HG03139 (cell line): Measurements from ENCODE around the gene HSPA1A.
"Not testable (repeated sequence)": the region's sequence is repeated elsewhere in the genome, so short reads cannot be mapped to it uniquely, and the experiment has no call there.

Experiments
- ATAC-seq: cut with Tn5 transposase; IDR thresholded peaks from one replicate; pipeline ENCODE4 v1.9.1; 2021; ENCODE audit not compliant: unreplicated experiment

HSPA1A gene

DNA sequence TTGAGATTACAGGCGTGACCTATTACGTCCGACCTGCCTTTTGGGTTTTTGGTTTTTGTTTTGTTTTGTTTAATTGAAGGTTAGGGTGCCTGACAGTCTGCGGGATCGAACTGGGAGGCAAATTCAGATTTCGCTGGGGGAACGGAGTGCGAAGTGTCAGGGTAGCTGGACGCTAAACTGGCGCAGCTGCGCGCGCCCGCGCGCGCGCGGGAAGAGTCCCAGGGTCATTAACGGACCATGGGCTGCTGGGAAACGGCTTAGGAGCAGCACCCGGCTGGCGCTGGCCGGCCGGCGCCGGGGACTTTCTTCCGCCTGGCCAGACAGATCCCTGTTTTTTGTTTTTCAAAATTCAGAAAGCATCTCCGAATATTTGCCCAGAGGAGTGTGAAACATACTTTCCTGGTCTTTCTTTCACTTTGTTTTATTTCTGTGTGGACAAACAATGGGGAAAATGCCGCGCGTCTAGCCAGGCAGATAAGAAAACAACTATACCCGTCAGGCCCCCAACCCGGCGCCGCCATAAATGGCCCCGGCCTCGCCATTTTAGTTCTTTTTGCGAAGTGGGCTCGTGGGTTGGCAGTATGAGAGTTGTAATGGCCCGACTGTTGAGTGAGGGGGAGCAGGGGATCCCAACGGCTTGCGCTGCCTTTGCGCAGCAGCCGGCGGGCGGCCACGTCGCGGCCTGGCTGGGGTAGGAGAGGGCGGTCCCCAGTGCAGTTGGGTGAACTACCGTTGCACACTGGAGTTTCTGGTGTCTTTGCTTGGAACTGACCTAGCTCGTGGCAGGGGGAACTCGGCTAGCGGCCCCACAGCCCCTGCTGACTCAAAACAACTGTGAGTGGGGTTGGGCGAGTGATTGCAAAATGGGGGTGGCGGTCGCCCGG is 19.3 kb downstream of the HSPA1A start:
- ATAC-seq = peak; percentile 37

DNA sequence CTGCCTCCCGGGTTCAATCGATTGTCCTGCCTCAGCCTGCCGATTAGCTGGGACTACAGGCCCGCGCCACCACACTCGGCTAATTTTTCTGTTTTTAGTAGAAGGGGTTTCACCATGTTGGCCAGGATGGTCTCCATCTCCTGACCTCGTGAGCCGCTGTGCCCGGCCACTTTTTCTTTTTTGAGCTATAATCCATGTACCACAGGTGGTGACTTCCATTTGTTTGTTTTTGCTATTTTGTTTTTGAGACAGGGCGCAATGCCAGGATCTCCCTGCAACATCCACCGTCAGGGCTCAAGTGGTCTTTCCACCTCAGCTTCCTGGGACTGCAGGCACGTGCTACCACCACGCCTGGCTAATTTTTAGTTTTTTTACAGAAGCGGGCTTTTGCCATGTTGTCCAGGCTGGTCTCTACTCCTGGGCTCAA is 20.7 kb downstream of the HSPA1A start:
- ATAC-seq = no peak

DNA sequence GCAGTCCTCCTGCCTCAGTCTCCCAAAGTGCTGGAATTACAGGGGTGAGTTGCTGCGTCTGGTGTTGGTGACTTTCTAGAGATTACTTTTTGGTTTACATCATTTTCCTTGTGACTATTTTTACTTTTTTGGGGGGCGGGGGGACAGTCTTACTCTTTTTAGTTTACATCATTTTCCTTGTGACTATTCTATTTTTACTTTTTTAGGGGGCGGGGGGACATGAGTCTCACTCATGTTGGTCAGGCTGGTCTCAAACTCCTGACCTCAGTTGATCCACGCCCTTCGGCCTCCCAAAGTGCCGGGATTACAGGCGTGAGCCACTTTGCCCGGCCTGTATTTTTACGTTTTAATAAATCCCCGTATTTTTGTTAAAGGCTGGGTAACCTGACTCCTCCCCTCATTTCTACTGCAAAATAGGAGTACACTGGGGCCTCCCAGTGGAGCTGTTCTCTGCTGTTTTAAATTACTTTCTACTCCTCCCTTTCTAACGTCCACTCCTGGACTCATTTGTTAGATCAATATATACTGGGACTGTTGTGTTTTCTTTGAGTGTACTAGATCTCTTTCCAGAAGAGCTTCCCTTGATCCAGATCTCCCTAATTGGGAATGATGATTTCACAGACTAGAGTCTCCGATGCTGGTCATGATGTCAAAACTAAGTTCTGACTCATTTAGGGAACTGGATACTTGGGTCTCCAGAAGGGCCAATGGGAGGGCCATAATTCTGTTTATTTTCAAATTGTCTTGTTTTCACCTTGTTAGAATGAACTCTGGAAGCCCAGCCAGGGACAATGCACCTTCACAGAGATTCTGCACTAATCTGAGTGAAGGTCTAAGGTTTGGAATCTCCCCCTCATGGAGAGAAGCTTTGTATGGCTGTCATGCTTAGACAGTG is 21.4 kb downstream of the HSPA1A start:
- no peak for ATAC-seq

DNA sequence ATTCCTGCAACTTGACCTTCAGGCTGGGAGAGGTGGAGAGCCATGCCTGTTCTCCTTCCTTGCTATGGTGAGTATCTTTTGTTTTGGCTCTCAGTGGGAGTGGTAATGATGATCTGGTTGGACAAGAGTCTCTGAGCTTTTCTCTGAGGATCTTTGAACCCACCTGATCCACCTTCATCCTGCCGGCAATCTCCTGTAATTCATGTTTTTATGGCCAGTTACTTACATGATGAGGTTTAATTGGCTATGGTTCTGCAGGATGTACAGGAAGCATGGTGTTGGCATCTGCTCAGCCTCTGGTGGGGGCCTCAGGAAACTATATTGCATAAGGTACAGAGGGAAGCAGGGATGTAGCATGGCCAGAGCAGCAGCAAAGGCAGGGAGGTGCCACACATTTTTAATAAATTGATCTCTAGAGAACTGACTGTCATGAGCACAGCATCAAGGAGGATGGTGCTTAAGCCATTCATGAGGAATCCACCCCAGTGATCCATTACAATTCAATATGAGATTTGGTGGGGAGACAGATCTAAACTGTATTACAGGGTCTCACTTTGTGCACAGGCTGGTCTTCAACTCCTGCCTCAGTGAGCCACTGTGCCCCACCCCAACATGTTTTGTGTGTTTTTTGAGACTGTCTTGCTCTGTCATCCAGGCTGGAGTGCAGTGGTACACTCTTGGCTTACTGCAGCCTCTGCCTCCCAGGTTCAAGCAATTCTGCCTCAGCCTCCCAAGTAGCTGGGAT is 22.2 kb downstream of the HSPA1A start:
- ATAC-seq = no peak

DNA sequence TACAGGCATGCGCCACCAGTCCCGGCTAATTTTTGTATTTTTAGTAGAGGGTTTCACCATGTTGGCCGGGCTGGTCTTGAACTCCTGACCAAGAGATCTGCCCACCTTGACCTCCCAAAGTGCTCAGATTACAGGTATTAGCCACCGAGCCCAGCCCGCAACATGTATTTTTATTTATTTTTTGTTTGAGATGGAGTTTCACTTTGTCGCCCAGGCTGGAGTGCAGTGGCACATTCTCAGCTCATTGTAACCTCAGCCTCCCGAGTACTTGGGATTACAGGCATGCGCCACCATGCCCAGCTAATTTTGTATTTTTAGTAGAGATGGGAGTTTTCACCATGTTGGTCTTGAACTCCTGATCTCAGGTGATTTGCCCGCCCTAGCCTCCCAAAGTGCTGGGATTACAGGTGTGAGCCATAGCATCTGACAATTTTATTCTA is 22.8 kb downstream of the HSPA1A start:
- ATAC-seq = not testable (repeated sequence)

DNA sequence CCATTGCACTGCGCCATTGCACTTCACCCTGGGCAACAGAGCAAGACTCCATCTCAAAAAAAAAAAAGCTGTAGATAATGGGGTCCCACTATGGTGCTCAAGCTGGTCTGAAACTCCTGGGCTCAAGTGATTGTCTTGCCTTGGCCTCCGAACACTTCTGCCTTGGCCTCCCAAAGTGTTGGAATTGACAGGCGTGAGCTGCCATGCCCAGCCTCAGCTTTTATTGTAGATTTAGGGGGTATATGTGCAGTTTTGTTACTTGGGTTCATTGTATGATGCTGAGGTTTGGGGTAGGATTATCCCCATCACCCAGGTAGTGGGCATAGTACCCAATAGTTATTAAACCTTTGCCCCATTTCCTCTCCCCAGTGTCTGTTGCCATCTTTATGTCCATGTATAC is 23.6 kb downstream of the HSPA1A start:
- ATAC-seq = no peak

DNA sequence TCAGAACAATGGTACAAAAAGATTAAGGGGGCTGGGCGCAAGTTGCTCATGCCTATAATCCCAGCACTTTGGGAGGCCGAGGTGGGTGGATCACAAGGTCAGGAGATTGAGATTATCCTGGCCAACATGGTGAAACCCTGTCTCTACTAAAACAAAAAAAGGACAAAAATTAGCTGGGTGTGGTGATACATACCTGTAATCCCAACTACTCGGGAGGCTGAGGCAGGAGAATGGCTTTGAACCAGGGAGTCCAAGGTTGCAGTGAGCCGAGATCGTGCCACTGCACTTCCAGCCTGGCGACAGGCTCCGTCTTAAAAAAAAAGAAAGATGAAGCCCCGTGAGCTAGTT is 24.4 kb downstream of the HSPA1A start:
- ATAC-seq = not testable (repeated sequence)

DNA sequence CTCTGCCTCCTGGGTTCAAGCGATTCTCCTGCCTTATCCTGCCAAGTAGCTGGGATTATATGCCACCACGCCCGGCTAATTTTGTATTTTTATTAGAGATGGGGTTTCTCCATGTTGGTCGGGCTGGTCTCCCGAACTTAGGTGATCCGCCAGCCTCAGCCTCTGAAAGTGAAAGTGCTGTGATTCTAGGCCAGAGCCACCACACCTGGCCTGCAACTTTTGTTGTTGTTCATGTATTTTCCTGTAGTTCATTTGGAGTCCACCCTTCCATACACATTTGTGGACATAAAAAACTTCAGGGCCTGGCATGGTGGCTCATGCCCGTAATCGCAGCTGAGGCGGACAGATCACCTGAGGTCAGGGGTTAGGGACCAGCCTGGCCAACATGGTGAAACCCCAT is 26.7 kb downstream of the HSPA1A start:
- no peak for ATAC-seq

DNA sequence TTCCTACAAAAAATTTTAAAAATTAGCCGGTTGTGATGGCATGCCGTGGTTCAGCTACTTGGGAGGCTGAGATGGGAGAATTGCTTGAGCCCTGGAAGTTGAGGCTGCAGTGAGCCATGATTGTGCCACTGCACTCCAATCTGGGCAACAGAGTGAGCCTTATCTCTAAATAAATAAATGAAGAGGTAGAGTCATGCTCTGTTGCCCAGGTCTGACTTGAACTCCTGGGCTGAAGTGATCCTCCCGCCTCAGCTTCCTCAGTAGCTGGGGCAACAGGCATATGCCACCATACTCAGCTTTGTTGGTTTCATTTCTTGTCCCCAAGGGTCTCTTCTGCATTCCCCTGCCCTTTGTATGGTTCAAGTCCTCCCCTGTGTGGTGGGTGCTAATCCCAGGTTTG is 29.2 kb downstream of the HSPA1A start:
- ATAC-seq = no peak

DNA sequence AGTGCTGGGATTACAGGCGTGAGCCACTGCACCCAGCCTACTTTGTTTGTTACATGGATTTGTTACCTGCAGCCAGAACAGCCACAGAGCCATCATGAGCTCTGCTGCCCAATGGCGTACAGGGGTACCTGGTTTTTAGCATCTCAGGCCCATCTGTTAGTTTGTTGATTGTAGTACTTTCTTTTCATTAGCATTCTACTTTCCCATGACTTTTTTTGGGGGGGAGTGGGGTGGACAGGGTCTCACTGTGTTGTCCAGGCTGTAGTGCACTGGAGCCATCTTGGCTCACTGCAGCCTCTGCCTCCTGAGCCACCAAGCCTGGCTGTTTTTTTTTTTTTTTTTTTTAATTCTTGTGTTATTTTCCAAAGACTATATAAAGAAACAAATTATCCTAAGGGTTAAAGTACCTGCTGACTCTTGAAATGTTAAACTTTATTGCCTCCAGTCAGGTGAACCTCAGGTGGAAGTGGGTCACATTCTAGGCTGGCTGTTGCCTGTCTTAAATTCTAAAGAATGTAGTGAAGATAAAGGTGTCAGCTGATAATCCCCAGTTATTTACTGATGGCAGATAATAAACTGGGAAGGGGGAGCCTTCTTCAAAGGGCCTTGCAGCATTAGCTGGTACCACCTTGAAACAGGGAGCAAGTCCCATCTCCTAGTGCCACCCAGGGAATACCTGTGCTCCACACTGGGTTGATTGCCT is 32.1 kb downstream of the HSPA1A start:
- no peak for ATAC-seq

DNA sequence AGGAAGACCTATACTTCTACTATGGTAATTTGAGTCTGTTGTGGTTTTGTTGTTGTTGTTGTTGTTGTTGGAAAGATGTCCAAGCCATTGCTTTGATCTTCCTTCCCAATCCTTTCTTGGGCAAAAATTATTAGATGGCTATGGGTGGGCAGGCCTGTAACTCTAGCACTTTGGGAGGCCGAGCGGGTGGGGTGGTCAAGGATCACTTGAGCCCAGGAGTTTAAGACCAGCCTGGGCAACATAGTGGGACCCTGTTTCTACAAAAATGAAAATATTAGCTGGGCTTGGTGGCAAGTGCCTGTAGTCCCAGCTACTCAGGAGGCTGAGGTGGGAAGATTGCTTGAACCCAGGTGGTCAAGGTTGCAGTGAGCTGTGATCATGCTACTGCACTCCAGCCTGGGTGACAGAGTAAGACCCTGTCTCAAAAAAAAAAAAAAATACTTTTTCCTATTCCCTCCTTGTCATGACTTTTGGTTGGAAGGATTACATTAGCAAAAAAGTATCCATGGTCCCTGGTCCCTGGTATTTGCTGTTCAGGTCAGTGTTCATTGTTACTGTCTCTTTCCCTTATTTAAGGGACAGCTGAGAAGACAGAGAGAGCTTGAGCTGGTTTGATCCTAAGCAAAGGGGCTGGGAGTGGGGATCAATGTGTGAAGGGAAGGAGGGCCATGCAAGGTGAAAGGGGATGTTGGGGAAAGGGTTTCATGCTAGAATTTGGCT is 35.6 kb downstream of the HSPA1A start:
- no peak for ATAC-seq

DNA sequence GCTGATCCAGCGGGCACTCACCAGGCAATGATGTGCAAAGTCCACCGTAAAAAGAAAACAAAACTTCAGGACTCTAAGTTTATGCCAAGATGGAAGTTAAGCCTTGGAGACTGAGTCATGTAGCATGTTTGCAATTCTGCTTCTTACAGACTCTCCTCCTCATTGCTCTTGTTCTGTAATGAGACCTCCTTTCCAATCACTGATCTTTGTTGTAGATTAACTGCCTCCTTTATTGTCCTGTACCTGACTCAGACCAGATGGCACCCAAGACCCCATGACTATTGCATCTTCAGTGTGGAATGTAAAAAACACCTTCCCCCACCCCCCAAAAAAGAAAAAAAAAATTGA is 36.1 kb downstream of the HSPA1A start:
- no peak for ATAC-seq

DNA sequence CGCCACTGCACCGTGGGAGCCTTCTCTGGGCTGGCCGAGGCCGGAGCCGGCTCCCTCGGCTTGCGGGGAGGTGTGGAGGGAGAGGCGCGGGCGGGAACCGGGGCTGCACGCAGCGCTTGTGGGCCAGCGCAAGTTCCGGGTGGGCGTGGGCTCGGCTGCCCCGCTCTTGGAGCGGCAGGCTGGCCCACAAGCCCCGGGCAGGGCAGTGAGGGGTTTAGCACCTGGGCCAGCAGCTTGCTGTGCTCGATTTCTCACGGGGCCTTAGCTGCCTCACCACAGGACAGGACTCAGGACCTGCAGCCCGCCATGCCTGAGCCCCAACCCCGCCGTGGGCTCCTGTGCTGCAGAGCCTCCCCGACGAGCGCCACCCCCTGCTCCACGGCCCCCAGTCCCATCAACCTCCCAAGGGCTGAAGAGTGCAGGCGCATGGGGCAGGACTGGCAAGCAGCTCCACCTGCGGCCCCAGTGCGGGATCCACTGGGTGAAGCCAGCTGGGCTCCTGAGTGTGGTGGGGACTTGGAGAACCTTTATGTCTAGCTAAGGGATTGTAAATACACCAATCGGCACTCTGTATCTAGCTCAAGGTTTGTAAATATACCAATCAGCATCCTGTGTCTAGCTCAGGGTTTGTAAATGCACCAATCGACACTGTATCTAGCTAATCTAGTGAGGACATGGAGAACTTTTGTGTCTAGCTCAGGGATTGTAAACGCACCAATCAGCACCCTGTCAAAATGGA is 36.8 kb downstream of the HSPA1A start:
- not testable (repeated sequence) for ATAC-seq

DNA sequence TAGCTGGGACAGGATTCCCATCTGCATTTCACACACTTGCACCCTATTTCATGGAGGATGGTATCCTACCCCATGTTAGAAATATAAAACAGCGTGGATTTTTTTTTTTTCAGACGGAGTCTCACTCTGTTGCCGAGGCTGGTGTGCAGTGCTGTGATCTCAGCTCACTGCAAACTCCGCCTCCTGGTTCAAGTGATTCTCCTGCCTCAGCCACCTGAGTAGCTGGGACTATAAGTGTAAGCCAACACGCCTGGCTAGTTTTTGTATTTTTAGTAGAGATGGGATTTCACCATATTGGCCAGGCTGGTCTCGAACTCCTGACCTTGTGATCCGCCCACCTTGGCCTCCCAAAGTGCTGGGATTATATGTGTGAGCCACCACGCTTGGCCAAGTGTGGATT is 42.4 kb downstream of the HSPA1A start:
- not testable (repeated sequence) for ATAC-seq

DNA sequence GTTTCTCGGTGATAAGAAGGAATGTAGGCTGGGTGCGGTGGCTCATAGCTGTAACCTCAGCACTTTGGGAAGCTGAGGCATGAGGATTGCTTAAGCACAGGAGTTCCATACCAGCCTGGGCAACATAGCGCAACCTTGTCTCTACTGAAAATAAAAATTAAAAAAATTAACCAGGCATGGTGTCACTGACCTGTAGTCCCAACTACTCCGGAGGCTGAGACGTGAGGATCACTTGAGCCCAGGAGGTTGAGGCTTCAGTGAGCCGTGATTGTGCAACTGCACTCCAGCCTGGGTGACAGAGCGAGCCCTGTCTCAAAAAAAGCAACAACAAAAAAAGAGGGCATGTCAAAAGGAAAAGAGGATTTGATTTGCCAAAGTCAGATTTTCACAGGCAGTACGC is 43.4 kb downstream of the HSPA1A start:
- ATAC-seq = no peak

DNA sequence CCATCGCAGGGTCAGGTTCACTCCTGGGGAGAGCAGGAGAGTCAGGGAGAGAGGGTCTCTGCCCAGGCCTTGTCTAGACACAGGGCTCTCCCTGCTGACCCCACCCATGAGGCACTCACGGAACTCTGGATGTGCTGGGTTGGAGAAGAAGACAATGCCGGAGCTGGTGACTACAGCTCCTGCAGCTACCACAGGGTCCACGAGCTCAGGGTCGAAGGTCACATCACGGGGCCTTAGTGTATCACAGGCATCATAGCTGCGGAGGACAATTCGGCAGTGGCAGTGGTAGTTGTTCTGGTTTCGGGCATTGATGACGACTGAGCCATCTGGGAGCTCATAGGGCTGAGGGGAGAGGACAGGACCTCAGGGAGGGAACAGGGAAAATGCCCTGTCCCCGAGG is 44.6 kb downstream of the HSPA1A start:
- ATAC-seq = no peak

DNA sequence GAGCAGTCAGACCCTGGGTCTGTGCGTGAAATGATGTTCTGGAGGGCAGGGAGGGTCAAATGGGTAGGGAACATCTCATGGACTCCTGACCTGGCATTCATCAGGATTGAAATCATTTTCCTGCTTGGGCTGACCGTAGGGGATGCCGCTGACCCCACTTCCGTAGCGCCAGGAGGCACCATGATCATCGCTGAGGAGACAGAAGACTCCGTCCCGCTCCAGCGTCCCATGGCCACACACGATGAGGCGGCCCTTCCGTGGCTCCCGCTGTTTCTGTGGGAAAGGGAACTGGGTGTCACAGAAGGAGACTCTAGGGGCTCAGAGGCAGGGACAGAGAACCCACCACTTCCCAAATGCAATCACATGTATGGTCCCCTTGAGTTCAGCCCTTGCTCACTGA is 45.0 kb downstream of the HSPA1A start:
- no peak for ATAC-seq

DNA sequence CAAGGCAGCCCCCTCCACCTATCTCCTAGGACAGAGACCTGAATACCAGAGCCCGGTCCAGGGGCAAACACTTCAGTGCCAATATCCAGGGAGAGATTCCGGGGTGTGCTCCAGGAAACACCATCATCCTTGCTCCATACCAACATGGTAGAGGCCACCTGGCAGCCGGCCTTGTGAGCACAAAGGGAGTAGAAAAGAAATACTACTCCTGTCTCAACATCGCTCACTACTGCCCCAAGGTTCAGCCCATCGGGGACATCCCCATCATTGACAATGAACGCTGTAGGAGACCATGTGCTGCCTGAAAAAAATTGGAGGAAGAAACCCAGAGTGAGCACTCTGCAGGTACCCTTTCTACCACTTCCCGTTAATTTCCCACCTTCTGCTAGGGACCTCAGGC is 45.8 kb downstream of the HSPA1A start:
- no peak for ATAC-seq

DNA sequence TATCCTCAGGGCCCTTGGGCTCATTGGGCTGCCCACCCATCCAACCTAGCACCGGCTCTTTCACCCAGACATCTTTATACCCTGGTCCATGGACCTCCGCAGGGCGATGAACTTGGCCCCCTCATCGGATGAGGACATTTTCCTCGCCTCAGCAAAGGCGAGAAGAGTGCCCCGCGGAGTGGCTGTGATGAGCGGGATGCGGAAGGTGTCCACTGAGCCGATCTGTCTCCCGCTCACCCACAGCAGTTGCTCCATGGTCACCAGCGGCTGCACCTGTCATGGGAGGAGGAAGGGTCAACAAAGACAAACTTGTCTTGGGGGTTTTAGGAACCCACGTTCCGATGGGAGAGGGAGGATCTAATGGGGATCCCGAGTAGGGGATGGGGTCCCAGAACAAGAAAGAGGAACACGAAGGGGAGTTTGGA is 46.6 kb downstream of the HSPA1A start:
- ATAC-seq = no peak
